Liver (tissue), 9 donors: ENCODE results near the gene CSE1L. TPM values are rescaled to one million over a fixed set of nuclear protein-coding genes. Genes with fewer than 3 reads are reported as not detected.

ENCODE experiments used
- DNase-seq: peaks from one replicate; pipeline ENCODE4 v3.0.0-alpha.2; 2017; ENCODE audit warnings: low spot score
- H3K27ac ChIP-seq, 2 donors: one replicate each; pipeline ENCODE4 v1.7.0; 2013; ENCODE audit warnings: inconsistent platforms in 2 of 2, low read length in 2 of 2, control low read depth in 1 of 2, low read depth in 1 of 2, mild to moderate bottlenecking in 1 of 2
- H3K27me3 ChIP-seq, 4 donors: one replicate each; pipeline versions ENCODE4 v1.6.1 to v1.7.0; 2013; ENCODE audit warnings: low read length in 3 of 4, inconsistent platforms in 1 of 4, mild to moderate bottlenecking in 1 of 4, moderate library complexity in 1 of 4; ENCODE audit not compliant: control insufficient read depth in 4 of 4, insufficient read depth in 4 of 4
- H3K36me3 ChIP-seq, 4 donors: one replicate each; pipeline versions ENCODE4 v1.6.1 to v1.7.0; 2013; ENCODE audit warnings: low read length in 3 of 4, mild to moderate bottlenecking in 3 of 4, low read depth in 1 of 4, moderate library complexity in 1 of 4; ENCODE audit not compliant: control insufficient read depth in 4 of 4, insufficient read depth in 3 of 4
- H3K4me1 ChIP-seq, 4 donors: one replicate each; pipeline versions ENCODE4 v1.6.1 to v1.7.0; 2013; ENCODE audit warnings: low read length in 3 of 4, mild to moderate bottlenecking in 3 of 4, moderate library complexity in 1 of 4; ENCODE audit not compliant: control insufficient read depth in 4 of 4, insufficient read depth in 4 of 4
- H3K4me3 ChIP-seq, 3 donors: one replicate each; pipeline versions ENCODE4 v1.6.1 to v1.7.0; 2013; ENCODE audit warnings: low read length in 3 of 3, control low read depth in 1 of 3, low read depth in 1 of 3, mild to moderate bottlenecking in 1 of 3
- H3K9ac ChIP-seq, 2 donors: one replicate each; pipeline ENCODE4 v1.7.0; 2013; ENCODE audit warnings: low read length in 2 of 2, mild to moderate bottlenecking in 2 of 2, moderate library complexity in 2 of 2, control low read depth in 1 of 2, low read depth in 1 of 2
- H3K9me3 ChIP-seq, 4 donors: one replicate each; pipeline versions ENCODE4 v1.6.1 to v1.7.0; 2013; ENCODE audit warnings: low read length in 3 of 4; ENCODE audit not compliant: control insufficient read depth in 4 of 4
- EGR1 ChIP-seq, 2 donors: IDR thresholded peaks; 2 replicates each; pipeline ENCODE4 v1.6.1; 2016 to 2018; ENCODE audit warnings: antibody characterized with exemption in 2 of 2, low read depth in 2 of 2
- HNF4A ChIP-seq, 2 donors: conservative IDR thresholded peaks; 2 replicates each; pipeline ENCODE4 v1.6.1; 2016; ENCODE audit warnings: antibody characterized with exemption in 2 of 2, mild to moderate bottlenecking in 2 of 2
- HNF4G ChIP-seq: IDR thresholded peaks from 2 replicates; pipeline ENCODE4 v1.6.1; 2016; ENCODE audit warnings: antibody characterized with exemption
- JUND ChIP-seq, 2 donors: IDR thresholded peaks; 2 replicates each; pipeline ENCODE4 v1.6.1; 2016; ENCODE audit warnings: antibody characterized with exemption in 2 of 2
- RAD21 ChIP-seq, 2 donors: IDR thresholded peaks; 2 replicates each; pipeline ENCODE4 v1.6.1; 2016; ENCODE audit warnings: antibody characterized with exemption in 2 of 2, mild to moderate bottlenecking in 2 of 2
- RXRA ChIP-seq, 2 donors: IDR thresholded peaks; 2 replicates each; pipeline ENCODE4 v1.6.1; 2017 to 2018; ENCODE audit warnings: antibody characterized with exemption in 2 of 2, mild to moderate bottlenecking in 1 of 2
- SP1 ChIP-seq: IDR thresholded peaks from 2 replicates; pipeline ENCODE4 v1.6.1; 2018; ENCODE audit warnings: antibody characterized with exemption, mild to moderate bottlenecking
- TAF1 ChIP-seq: conservative IDR thresholded peaks from 2 replicates; pipeline ENCODE4 v1.6.1; 2016; ENCODE audit warnings: antibody characterized with exemption, mild to moderate bottlenecking
- YY1 ChIP-seq: IDR thresholded peaks from 2 replicates; pipeline ENCODE4 v1.6.1; 2016; ENCODE audit warnings: antibody characterized with exemption, mild to moderate bottlenecking
- WGBS: extraction: QIAGEN DNeasy Blood & Tissue Kit; methylation state at CpG from one replicate; pipeline ENCODE4 v1.1.7; 2013; 5-methylcytosine and 5-hydroxymethylcytosine counted together
- polyA plus RNA-seq, 2 donors: library from polyadenylated mRNA; stranded (reverse) in 1 of 2; unstranded in 1 of 2; fragments of 200-250 nt in 1 of 2; fragments of >200 nt in 1 of 2; fragmentation: Nextera tagmentation in 1 of 2; extraction: Ambion mirVana in 1 of 2; gene quantifications; one replicate each; pipeline versions ENCODE4 v1.2.1 to v1.2.3, GENCODE V29; 2013 to 2015
- total RNA-seq, 2 donors: library from RNA; depleted of rRNA; stranded (reverse); fragments of >200 nt; gene quantifications; one replicate each; pipeline ENCODE4 v1.2.3, GENCODE V29; 2014
- TF ChIP-seq, protein P1 (sequence below): IDR thresholded peaks from 2 replicates; pipeline ENCODE4 v1.6.1; 2016; ENCODE audit warnings: antibody characterized with exemption
- TF ChIP-seq, protein P2 (sequence below): fragments of 150-350 bp; IDR thresholded peaks from 2 replicates; pipeline ENCODE4 v1.5.1; 2017; ENCODE audit warnings: improper control_type of control experiment, low read depth, low read length; ENCODE audit not compliant: missing input control
- TF ChIP-seq, protein P3 (sequence below): IDR thresholded peaks from 2 replicates; pipeline ENCODE4 v1.6.1; 2016; ENCODE audit warnings: antibody characterized with exemption, mild to moderate bottlenecking
- donor health status: healthy.
- donor health status: healthy.
- donor health status: healthy.
- donor health status: healthy.
- donor health status: healthy.

Gene CSE1L
- total and polyA plus RNA-seq, 4 donors = 13.1 to 48.8 (median 19.3) TPM

DNA sequence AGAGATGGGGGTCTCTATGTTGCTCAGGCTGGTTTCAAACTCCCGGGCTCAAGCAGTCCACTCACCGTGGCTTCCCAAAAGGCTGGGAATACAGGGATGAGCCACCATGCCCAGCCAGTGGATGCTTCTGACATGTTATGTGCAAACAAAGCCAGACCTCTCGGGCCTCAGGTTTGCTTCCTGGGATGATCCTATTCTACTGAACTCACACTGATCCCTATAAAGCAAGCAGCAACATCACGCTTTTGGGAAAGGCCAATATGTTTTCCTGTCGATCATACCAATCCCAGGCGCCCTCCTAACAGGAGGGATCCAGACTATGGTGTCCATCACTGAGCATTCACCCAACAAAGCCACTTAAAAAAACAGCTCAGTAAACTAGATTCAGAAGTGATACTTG lies 60.2 kb downstream of the CSE1L start:
- H3K9ac ChIP-seq = no peak overlapping the region
- no peak for DNase-seq
- TF ChIP-seq RAD21 (IDR thresholded peaks at IDR 0.05) (no peak), TAF1 (no peak), RXRA (IDR thresholded peaks at IDR 0.05) (no peak), HNF4G (no peak)
- TF ChIP-seq, protein P1, sequence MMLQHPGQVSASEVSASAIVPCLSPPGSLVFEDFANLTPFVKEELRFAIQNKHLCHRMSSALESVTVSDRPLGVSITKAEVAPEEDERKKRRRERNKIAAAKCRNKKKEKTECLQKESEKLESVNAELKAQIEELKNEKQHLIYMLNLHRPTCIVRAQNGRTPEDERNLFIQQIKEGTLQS = no peak
- H3K27ac ChIP-seq = no peak overlapping the region
- H3K36me3 ChIP-seq = peaks cover 10 to 39% (median 22%) of the 10 kb centered on the region in 4 donors
- no peak overlapping the region for H3K4me3 ChIP-seq
- WGBS = 97% methylated on average over 6 of the region's 6 CpGs
- no peaks in the 10 kb centered on the region for H3K9me3 ChIP-seq
- H3K4me1 ChIP-seq = no peaks in the 10 kb centered on the region
- no peaks in the 10 kb centered on the region for H3K27me3 ChIP-seq

DNA sequence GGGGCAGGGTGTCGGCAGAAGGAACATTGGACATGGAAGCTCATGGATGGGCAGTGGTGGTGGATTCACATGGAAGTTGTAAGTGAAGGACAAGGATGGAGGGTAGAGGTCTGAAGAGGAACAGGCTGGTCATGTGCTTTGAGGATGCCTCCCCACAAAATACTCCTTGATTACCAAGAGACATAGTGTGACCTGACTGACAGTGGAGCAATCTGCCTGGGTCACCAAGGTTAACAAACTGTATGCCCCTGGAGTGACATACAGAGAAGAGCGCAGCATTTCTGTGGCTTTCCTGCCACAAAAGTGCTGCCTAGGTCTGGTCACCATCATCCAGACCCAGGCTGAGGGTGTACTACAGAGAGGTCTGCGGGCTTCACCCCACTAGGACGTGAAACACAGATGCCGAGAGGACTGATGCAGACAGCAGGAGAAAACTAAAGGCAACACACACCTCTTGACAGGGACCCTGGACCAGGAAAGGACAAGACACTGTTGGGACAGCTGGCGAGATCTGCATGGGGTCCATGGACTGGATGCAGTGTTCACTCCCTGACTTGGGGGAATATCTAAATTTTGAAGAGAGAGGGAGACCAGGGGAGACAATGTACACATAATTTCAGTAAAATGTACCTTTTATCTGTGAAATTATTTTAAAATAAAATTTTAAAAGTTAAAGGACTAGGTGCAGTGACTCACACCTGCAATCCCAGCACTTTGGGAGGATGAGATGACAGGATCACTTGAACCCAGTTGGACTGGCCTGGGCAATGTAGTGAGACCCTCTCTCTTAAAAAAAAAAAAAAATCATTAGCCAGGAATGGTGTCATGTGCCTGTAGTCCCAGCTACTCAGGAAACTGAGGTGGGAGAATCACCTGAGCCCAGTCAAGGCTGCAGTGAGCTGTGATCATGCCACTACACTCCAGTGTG lies 64.9 kb downstream of the CSE1L start:
- Histone ChIP-seq H3K36me3 (peaks cover 4 to 37% (median 31%) of the 10 kb centered on the region in 4 donors), H3K9me3 (no peaks in the 10 kb centered on the region), H3K4me3 (no peak overlapping the region), H3K27me3 (no peaks in the 10 kb centered on the region), H3K4me1 (no peaks in the 10 kb centered on the region), H3K9ac (no peak overlapping the region), H3K27ac (no peak overlapping the region)
- TF ChIP-seq, protein P2, sequence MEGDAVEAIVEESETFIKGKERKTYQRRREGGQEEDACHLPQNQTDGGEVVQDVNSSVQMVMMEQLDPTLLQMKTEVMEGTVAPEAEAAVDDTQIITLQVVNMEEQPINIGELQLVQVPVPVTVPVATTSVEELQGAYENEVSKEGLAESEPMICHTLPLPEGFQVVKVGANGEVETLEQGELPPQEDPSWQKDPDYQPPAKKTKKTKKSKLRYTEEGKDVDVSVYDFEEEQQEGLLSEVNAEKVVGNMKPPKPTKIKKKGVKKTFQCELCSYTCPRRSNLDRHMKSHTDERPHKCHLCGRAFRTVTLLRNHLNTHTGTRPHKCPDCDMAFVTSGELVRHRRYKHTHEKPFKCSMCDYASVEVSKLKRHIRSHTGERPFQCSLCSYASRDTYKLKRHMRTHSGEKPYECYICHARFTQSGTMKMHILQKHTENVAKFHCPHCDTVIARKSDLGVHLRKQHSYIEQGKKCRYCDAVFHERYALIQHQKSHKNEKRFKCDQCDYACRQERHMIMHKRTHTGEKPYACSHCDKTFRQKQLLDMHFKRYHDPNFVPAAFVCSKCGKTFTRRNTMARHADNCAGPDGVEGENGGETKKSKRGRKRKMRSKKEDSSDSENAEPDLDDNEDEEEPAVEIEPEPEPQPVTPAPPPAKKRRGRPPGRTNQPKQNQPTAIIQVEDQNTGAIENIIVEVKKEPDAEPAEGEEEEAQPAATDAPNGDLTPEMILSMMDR = no peak
- TF ChIP-seq EGR1 (IDR thresholded peaks at IDR 0.05; ENCODE audit: low read depth in 2 of 2) = no peak
- TF ChIP-seq, protein P3, sequence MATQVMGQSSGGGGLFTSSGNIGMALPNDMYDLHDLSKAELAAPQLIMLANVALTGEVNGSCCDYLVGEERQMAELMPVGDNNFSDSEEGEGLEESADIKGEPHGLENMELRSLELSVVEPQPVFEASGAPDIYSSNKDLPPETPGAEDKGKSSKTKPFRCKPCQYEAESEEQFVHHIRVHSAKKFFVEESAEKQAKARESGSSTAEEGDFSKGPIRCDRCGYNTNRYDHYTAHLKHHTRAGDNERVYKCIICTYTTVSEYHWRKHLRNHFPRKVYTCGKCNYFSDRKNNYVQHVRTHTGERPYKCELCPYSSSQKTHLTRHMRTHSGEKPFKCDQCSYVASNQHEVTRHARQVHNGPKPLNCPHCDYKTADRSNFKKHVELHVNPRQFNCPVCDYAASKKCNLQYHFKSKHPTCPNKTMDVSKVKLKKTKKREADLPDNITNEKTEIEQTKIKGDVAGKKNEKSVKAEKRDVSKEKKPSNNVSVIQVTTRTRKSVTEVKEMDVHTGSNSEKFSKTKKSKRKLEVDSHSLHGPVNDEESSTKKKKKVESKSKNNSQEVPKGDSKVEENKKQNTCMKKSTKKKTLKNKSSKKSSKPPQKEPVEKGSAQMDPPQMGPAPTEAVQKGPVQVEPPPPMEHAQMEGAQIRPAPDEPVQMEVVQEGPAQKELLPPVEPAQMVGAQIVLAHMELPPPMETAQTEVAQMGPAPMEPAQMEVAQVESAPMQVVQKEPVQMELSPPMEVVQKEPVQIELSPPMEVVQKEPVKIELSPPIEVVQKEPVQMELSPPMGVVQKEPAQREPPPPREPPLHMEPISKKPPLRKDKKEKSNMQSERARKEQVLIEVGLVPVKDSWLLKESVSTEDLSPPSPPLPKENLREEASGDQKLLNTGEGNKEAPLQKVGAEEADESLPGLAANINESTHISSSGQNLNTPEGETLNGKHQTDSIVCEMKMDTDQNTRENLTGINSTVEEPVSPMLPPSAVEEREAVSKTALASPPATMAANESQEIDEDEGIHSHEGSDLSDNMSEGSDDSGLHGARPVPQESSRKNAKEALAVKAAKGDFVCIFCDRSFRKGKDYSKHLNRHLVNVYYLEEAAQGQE = no peak
- no peak for TF ChIP-seq YY1
- no peak for TF ChIP-seq HNF4A (conservative IDR thresholded peaks at IDR 0.05)
- TF ChIP-seq SP1 = no peak
- no peak for TF ChIP-seq JUND (IDR thresholded peaks at IDR 0.05)
- no peak for DNase-seq
- 98% methylated on average over 6 of the region's 6 CpGs for WGBS
